GM19025 (cell line): Measurements from ENCODE around the gene HDGFL2.

Experiments used
- ATAC-seq: cut with Tn5 transposase; IDR thresholded peaks from one replicate; pipeline ENCODE4 v1.9.1; 2021; ENCODE audit warnings: mild to moderate bottlenecking, low read depth, moderate library complexity; ENCODE audit not compliant: unreplicated experiment

HDGFL2 gene

GRCh38 chr19:4496304-4496703 lies 24.2 kb downstream of the HDGFL2 start:
- no peak for ATAC-seq

- no peak for ATAC-seq
Observed at GRCh38 chr19:4497770-4498389, 25.8 kb downstream of the HDGFL2 start.

GRCh38 chr19:4498694-4499093 lies 26.6 kb downstream of the HDGFL2 start:
- ATAC-seq: no peak

- ATAC-seq: no peak
Observed at GRCh38 chr19:4499318-4499717, 27.2 kb downstream of the HDGFL2 start.

GRCh38 chr19:4499855-4500254 lies 27.8 kb downstream of the HDGFL2 start:
- ATAC-seq: no peak

GRCh38 chr19:4500841-4501591 lies 28.9 kb downstream of the HDGFL2 start:
- ATAC-seq: no peak

GRCh38 chr19:4501691-4502090 lies 29.6 kb downstream of the HDGFL2 start:
- ATAC-seq: no peak

- no peak for ATAC-seq
Observed at GRCh38 chr19:4502282-4503131, 30.4 kb downstream of the HDGFL2 start.

- ATAC-seq: no peak
Observed at GRCh38 chr19:4503132-4503824, 31.2 kb downstream of the HDGFL2 start.

- no peak for ATAC-seq
Observed at GRCh38 chr19:4503825-4504170, 31.7 kb downstream of the HDGFL2 start.

GRCh38 chr19:4504297-4504701 lies 32.2 kb downstream of the HDGFL2 start:
- no peak for ATAC-seq

GRCh38 chr19:4504891-4505569 lies 32.9 kb downstream of the HDGFL2 start:
- ATAC-seq: no peak

- no peak for ATAC-seq
Observed at GRCh38 chr19:4505570-4506448, 33.7 kb downstream of the HDGFL2 start.

GRCh38 chr19:4506449-4507149 lies 34.5 kb downstream of the HDGFL2 start:
- no peak for ATAC-seq

GRCh38 chr19:4507150-4507452 lies 35.0 kb downstream of the HDGFL2 start:
- ATAC-seq: no peak

- ATAC-seq: no peak
Observed at GRCh38 chr19:4507804-4508203, 35.7 kb downstream of the HDGFL2 start.

GRCh38 chr19:4508698-4509097 lies 36.6 kb downstream of the HDGFL2 start:
- ATAC-seq: no peak

GRCh38 chr19:4510435-4511255 lies 38.5 kb downstream of the HDGFL2 start:
- no peak for ATAC-seq
